Astrocyte of the spinal cord (primary cell): ENCODE measurements around the gene RPS3.

Source experiments
- DNase-seq: peaks from one replicate; pipeline ENCODE4 v3.0.0; 2011; ENCODE audit warnings: low read depth, low spot score
- H3K4me3 ChIP-seq: 2 replicates; pipeline ENCODE4 v1.5.1; 2011; ENCODE audit warnings: low read depth, mild to moderate bottlenecking, low read length, moderate library complexity
- in situ Hi-C: cut with HindIII; loops from 2 replicates; pipeline ENCODE4 v1.10.0; 2017; ENCODE audit warnings: low sequenced_read_pairs
- TF ChIP-seq, protein P1 (sequence below): IDR thresholded peaks from 2 replicates; pipeline ENCODE4 v1.5.1; 2012; ENCODE audit warnings: low read depth, mild to moderate bottlenecking, low read length, inconsistent platforms

Gene RPS3

DNA sequence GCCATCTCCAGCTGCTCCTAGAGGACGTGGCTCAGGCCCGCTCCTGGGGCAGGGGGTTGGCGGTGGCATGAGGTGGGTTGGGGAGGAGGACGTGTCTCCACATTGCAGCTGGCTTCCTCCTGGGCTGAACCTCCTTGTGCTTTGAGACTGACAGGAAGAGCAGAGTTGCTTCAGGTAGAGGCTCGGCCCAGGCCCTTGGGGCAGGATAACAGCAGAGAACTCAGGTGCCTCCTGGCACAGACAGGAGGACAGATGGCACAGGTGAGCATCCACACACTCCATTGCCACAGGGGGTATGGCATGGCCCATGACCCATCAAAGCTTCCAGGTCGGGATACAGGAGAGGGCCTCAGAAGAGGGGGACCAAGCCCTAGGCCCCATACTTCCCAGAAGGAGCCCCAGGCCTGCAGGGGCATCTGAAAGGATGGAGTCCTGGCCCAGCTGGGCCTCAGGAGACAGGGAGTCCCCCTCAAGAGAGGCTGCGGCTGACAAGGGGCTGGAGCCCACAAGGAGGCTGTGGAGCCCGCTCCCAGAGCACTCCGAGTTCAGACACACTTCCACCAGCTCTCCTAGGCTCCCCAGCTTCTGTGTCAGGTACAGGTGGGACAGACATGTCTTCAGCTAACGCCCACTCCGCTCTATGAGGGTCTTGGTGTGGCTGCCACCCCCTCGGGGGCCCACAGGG, 35.7 kb downstream of the RPS3 start:
- TF ChIP-seq, protein P1, sequence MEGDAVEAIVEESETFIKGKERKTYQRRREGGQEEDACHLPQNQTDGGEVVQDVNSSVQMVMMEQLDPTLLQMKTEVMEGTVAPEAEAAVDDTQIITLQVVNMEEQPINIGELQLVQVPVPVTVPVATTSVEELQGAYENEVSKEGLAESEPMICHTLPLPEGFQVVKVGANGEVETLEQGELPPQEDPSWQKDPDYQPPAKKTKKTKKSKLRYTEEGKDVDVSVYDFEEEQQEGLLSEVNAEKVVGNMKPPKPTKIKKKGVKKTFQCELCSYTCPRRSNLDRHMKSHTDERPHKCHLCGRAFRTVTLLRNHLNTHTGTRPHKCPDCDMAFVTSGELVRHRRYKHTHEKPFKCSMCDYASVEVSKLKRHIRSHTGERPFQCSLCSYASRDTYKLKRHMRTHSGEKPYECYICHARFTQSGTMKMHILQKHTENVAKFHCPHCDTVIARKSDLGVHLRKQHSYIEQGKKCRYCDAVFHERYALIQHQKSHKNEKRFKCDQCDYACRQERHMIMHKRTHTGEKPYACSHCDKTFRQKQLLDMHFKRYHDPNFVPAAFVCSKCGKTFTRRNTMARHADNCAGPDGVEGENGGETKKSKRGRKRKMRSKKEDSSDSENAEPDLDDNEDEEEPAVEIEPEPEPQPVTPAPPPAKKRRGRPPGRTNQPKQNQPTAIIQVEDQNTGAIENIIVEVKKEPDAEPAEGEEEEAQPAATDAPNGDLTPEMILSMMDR, result no peak
- in situ Hi-C loops, result no loop called here
- no peak for DNase-seq
- H3K4me3 ChIP-seq, result no peak overlapping the region

DNA sequence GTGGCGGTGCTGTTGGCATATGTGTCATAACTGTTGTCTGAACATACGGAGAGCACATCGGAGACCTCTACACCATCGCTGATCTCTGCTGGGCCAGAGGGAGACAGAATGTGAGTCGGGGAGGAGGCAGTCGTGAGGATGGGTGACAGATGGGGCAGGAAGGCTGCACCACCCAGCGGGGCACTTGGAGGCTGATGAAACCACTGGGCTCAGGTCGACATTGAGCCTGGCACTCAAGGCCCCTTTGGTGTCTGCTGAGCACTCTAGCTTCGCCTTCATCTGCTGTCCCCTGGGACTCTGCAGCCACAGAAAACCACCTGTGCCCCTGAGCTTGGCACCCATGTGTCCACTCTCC, 36.2 kb downstream of the RPS3 start:
- TF ChIP-seq, protein P1, result no peak
- no peak overlapping the region for H3K4me3 ChIP-seq
- DNase-seq, result no peak
- in situ Hi-C loops, result no loop called here

DNA sequence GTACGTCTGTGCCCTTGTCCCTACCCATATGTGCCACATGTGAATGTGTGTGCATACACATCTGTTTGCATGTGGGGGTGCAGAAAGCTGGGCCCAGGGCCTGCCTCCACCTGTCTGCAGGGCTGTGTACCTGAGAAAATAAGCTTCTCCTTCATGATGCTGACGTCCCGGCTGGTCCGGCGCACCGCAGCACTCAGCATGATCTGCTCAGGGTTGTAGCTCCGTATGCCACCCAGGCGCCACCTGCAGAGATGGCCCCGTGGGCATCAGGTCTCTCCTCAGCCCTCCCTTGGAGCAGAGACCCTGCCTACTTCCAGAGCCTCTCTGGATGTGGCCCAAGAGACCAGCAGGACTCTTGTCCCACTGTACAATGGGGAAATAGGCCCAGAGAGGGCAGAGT, 37.5 kb downstream of the RPS3 start:
- in situ Hi-C loops, result no loop called here
- TF ChIP-seq, protein P1, result no peak
- DNase-seq, result no peak
- H3K4me3 ChIP-seq, result no peak overlapping the region

DNA sequence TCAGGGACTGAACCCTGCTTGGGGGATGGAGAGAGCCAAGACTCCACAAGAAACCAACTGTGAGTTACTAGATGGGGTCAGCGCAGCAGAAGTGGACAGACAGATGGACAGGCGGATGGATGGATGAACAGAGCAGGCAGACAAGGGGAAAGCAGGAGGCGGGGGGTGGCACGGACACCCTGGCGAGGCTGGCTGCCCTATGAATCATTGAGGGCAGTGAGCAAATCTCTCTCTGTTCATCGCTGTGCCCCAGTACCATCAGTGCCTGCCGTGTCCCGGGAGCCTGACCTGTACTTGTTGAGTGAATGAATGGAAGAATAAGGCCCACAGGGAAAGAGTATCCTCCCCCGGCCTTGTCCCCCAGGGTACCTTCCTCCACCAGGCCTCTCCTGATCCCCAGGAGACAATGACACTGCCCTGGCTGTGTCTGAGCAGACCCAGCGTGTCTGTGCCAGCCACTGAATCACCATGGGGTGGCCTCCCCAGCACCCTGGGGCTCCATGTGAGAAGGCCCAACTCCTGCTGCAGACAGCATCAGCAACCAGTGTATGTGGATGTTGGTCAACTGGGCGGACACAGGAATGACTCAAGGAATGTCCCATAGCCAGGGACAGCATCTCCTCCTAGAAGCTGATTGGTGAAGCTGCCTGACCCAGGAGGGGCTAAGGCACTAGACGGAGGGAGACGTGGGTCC, 38.8 kb downstream of the RPS3 start:
- DNase-seq, result no peak
- no peak overlapping the region for H3K4me3 ChIP-seq
- in situ Hi-C loops, result no loop called here
- TF ChIP-seq, protein P1, result no peak

DNA sequence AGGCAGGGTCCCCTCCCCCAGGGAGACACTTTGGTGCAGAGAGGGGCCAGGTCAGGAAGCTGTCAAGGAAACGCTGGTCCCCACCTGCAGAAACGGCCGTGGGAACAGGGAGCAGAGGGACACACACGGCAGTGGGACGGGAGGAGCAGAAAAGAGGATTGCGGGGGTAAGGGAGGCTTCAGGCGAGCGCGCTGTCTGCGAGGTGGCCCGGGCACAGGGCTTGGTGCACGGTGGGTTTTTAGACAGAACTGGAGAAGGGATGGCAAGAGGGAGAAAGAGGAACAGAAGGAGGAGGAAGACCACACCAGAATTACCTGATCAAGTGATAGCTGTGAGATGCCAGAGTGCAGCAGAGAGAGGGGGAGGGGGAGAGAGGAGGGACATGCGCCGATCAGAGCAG, 39.7 kb downstream of the RPS3 start:
- H3K4me3 ChIP-seq, result no peak overlapping the region
- in situ Hi-C loops, result no loop called here
- DNase-seq, result no peak
- TF ChIP-seq, protein P1, result no peak

DNA sequence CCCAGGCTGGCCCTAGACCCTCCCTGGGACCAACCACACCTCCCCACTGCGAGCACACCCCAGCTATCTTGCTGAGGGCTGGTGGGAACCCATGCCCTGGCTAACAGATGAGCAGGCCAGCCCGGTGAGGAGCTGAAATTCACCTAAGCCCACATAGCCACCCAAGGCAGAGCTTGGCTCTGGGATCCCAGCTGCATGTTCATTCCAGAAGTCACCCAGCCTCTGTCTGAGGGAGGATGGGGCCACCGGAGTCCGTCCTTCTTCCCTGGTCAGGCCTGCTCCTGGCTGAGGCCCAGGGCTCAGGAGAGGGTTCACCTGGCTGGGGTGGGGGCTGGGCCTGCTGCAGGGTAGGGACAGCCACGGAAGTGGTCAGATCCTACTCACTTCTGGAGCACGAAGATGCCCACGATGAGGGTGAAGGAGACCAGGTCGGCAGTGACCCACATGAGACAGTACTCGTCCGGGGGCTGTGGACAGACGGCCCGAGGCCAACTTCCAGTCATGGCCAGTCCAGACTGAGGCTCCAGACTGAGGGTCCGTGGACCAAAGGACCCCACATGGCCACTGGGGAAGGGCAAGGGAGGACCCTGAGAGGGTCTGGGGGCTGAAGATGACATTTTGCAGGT, 40.3 kb downstream of the RPS3 start:
- DNase-seq, result no peak
- in situ Hi-C loops, result no loop called here
- TF ChIP-seq, protein P1, result no peak

More for the DNA sequence above, 40.3 kb downstream of the RPS3 start:
- H3K4me3 ChIP-seq, result no peak overlapping the region
